HCEC 1CT (cell line): ENCODE measurements around the gene GATD1.
A peak's percentile ranks its signal among the peaks of the same experiment; 100 is the strongest.

Experiments
- DNase-seq: peaks from one replicate; pipeline ENCODE4 v3.0.0-alpha.2; 2017

GATD1 gene

DNA sequence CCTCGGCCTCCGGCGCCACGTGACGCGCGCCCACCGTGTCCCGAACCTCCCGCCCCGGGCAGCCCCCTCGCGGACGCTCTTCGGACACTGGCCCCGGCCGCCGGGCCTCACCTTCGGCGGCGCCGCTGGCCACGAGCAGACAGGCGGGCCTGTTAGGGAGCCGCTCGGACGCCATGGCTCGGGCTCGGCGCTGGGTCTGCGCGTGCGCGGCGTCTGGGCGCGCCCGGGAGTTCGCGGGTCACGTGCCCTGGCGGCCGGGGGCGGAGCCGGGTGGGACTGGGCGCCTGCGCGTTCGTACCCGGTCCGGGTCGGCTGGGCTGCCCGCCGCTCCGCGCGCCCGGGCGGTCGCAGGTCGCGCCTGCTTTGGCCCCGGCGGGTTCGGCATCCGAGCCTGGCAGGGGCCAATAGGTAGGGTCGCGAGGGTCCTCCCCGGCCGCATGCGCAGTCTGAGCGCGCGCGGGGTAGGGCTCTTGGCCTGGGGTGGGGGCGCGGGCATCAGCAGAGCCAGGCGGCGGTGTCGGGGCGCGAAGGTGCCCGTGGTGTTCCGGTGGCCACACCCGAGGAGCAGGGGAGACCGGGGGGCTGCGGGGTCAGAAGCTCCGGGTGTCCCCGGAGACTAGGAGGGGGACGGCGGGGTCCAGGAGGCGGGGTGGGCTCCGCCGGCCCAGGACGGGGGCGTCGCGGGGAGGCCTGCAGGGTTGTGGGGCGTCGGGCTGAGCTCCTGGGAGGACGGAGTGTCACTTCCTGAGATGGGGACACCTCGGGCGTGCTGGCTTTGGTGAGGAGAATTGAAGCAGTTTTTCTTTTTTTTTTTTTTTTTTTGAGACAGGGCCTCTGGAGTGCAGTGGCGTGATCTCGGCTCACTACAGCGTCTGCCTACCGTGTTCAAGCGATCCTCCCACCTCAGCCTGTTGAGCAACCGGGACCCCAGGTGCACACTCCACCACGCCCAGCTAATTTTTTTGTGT is at the start of gene GATD1:
TSS of gene GATD1 (minus strand) at position 200 of the 968 bp plus-strand sequence. CDS start at position 175, 25 bp downstream.
- DNase-seq, result peak; percentile 81

- DNase-seq, result no peak
Measured at GRCh38 chr11:826836-827145, 49.5 kb upstream of the GATD1 start.

DNA sequence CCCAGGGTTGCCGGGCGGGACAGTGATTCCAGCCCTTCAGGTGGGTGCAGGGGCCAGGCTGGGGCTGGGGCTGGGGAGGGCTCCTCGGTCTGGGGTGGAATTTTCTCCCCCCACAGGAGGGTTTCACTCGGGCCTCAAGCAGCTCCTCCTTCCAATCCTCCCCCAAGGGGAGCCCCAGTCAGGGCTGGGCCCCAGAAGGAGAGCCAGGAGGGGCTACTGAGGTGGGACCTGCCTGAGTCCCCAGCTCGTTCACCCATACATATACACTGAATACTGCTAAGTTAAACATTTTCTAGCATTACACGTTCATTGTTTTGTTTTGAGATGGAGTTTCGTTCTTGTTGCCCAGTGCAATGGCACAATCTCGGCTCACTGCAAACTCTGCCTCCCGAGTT is 48.9 kb upstream of the GATD1 start:
- DNase-seq, result no peak

GRCh38 chr11:825366-826226 is 48.3 kb upstream of the GATD1 start:
- no peak for DNase-seq

GRCh38 chr11:824942-825341 is 47.7 kb upstream of the GATD1 start:
- DNase-seq, result no peak

- DNase-seq, result no peak
Measured at GRCh38 chr11:824292-824880, 47.1 kb upstream of the GATD1 start.

GRCh38 chr11:823441-824291 is 46.4 kb upstream of the GATD1 start:
- DNase-seq, result no peak

DNA sequence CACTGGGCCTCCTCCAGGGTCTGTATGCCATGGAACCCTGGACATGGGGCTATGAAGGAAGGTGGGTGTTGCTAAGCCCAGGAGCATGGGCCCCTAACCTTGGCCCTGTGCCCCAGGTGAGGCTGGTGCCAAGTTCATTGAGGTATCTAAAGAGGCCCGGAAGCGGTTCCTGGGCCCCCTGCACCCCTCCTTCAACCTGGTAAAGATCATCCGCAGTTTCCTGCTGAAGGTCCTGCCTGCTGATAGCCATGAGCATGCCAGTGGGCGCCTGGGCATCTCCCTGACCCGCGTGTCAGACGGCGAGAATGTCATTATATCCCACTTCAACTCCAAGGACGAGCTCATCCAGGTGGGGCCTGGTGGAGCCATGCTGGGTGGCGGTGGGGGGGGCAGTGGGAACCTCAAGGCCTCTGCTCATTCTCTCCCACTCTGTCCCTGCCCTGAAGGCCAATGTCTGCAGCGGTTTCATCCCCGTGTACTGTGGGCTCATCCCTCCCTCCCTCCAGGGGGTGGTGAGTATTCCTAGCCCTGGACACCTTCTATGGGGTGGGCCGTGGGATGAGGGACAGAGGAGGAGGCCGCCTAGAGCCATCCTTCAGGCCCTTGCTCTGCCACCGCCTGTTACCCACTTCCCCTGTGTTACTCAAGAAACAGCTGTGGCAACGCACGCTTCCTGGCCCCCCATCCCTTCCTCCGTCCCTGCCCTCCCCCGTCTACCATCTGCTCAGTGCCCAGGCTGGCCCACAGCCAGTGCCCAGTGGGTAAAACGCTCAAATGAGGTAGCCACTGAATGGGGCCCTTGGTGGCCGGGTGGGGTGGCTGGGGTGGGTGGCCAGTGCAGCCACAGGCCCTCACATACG is 44.5 kb upstream of the GATD1 start:
- DNase-seq, result no peak

- DNase-seq, result peak; percentile 54
Measured at GRCh38 chr11:820655-821511, 43.6 kb upstream of the GATD1 start.

- peak; percentile 51 for DNase-seq
Measured at GRCh38 chr11:819943-820649, 42.8 kb upstream of the GATD1 start.

- DNase-seq, result peak; percentile 88
Measured at GRCh38 chr11:819129-819931, 42.0 kb upstream of the GATD1 start.

DNA sequence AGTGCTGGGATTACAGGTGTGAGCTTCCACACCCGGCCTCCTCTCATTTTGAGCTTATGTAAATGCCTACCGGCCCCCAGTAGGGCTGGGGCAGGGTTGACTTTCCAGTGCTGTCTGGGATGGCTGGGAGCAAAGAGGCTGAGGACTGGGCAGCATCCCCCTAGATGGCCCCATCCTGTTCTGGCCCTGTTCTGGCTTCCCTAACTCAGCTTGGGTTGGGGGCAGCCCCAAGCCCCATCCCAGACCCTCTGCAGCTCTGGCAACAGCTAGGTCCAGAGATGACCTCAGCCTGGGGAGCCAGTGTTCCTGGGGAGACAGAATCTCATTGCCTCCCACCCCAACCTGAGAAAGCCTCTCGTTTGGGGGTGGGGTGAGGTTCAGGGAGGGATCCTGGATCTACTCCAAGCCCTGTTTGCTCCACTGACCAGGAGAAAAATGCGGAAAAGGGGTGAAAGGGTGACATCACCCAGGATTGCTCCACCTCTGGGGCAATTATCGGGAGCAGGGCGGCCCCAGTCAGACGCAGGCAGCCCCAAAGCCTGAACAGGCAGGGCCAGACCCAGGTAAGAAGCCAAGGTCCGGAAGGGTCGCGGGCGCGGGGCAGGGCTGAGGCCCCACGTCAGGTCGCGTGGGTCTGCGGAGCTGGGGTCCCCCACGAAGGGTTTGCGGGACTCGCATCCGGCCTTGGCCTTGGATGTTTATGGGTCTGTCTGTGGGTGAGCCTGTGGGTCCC is 41.3 kb upstream of the GATD1 start, which contains the start of gene PNPLA2:
TSS of gene PNPLA2 (plus strand) at position 519 of the 733 bp plus-strand sequence. CDS start 805 bp downstream, outside the sequence.
- peak; percentile 78 for DNase-seq

- DNase-seq, result no peak
Measured at GRCh38 chr11:816433-816779, 39.1 kb upstream of the GATD1 start.

- DNase-seq, result no peak
Measured at GRCh38 chr11:815675-816432, 38.6 kb upstream of the GATD1 start.

DNA sequence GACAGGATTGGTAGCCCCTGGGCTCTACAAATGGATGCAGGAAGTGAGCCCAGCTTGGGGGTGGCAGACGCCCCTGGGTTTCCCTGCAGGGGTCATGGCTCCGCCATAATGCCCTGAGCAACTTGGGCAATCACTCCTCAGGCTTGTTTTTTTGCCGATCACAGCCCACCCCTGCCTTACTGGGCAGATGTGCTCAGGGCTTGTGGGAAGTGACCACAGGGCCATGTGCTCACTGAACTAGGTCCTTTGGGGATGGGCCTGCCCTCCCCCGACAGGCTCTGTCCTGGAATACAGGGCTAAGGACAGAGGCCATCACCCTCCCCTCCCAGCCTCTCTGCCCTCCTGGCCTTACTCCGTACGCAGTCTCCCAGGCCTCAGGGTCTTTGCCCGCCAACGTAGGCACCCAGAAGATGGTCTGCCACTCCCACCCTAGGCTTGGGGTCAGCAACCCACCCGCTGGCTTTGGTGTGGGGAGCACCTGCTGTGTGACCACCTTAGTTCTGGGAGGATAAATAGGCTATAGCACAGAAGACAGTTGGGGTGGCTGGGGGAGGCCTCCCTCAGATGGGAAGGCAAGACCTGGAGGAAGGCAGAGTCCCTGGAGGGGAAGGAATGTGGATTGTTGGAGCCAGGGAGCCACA is 36.3 kb upstream of the GATD1 start:
- peak; percentile 3 for DNase-seq

DNA sequence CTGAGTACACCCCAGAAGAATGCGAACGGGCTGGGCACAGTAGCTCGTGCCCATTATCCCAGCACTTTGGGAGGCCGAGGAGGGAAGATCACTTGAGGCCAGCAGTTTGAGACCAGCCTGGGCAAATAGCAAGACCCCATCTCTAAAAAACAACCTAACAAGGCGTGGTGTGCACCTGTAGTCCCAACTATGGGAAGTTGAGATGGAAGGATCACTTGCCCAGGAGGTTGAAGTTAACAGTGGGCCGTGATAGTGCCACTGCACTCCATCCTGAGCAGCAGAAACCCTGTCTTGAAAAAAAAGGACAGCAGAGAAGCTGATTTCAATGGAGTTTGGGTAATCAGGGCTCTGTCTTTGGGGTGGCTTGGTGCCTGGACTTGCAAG is 35.8 kb upstream of the GATD1 start:
- DNase-seq, result no peak

- DNase-seq, result peak; percentile 0
Measured at GRCh38 chr11:812390-812789, 35.1 kb upstream of the GATD1 start.
